Adrenal gland (tissue), 12 donors: Measurements from ENCODE around the gene DOK7. TPM values are rescaled to one million over a fixed set of nuclear protein-coding genes. Genes with fewer than 3 reads are reported as not detected.

ENCODE experiments used
- DNase-seq, 7 donors: peaks; one replicate each; pipeline ENCODE4 v3.0.0-alpha.2; 2019 to 2020
- H3K27ac ChIP-seq, 5 donors: fragments of 200-600 bp; sonication (generic) in 4 of 5; 1 replicate in 3 of 5; 2 replicates in 2 of 5; pipeline versions ENCODE4 v1.5.1 to v1.8.0; 2016 to 2020; ENCODE audit warnings: mild to moderate bottlenecking in 1 of 5
- H3K27me3 ChIP-seq: fragments of 200-600 bp; 2 replicates; pipeline ENCODE4 v1.8.0; 2021
- H3K36me3 ChIP-seq, 2 donors: fragments of 200-600 bp; replicated peaks in 1 of 2; 1 replicate in 1 of 2; 2 replicates in 1 of 2; pipeline versions ENCODE4 v1.5.1 to v1.8.0; 2018 to 2022
- H3K4me1 ChIP-seq, 2 donors: fragments of 200-600 bp; replicated peaks in 1 of 2; 1 replicate in 1 of 2; 2 replicates in 1 of 2; pipeline versions ENCODE4 v1.5.1 to v1.8.0; 2018 to 2021
- H3K4me3 ChIP-seq, 4 donors: fragments of 200-600 bp; sonication (generic) in 3 of 4; one replicate each; pipeline ENCODE4 v1.5.1; 2016 to 2018
- H3K9me3 ChIP-seq, 3 donors: fragments of 200-600 bp; sonication (generic) in 1 of 3; replicated peaks in 1 of 3; 1 replicate in 2 of 3; 2 replicates in 1 of 3; pipeline versions ENCODE4 v1.5.1 to v1.8.0; 2016 to 2021
- POLR2A ChIP-seq, 2 donors: fragments of 450-650 bp; IDR thresholded peaks; one replicate each; pipeline ENCODE4 v1.6.1; 2017; ENCODE audit warnings: antibody characterized with exemption in 2 of 2, mild to moderate bottlenecking in 2 of 2, moderate library complexity in 1 of 2
- WGBS, 4 donors: extraction: QIAGEN DNeasy Blood & Tissue Kit in 2 of 4; methylation state at CpG; one replicate each; pipeline versions ENCODE4 v1.1.5 to v1.1.7; 2013 to 2017; 5-methylcytosine and 5-hydroxymethylcytosine counted together
- intact Hi-C, 2 donors: fragments of 100-400 bp; cut with DNase I; formaldehyde crosslinking; loops; one replicate each; pipeline versions ENCODE4 v1.14.1 to v1.15.0; 2022 to 2023
- polyA plus RNA-seq, 3 donors: library from polyadenylated mRNA; stranded (reverse); fragments of 200-250 nt in 2 of 3; fragments of 350-450 nt in 1 of 3; fragmentation: Illumina TruSeq in 1 of 3; extraction: RNeasy Lipid Tissue Mini Kit (QIAGEN cat#74804) in 1 of 3; gene quantifications; one replicate each; pipeline ENCODE4 v1.2.3, GENCODE V29; 2013 to 2014
- total RNA-seq, 9 donors: library from RNA; depleted of rRNA in 4 of 9; stranded (reverse); fragments of >200 nt in 4 of 9; fragments of 120-200 nt in 1 of 9; fragmentation: NEBNext Ultra II Directional in 1 of 9; extraction: Animal tissue kit (Norgen Biotek cat#: 25700) in 1 of 9; gene quantifications; one replicate each; pipeline versions ENCODE4 v1.1.0 to v1.2.4, GENCODE V29; 2013 to 2023
- TF ChIP-seq, protein P1 (sequence below), 6 experiments: fragments of 450-650 bp in 4 of 6; fragments of 200-600 bp in 2 of 6; sonication (generic) in 1 of 6; IDR thresholded peaks; 1 replicate in 5 of 6; 2 replicates in 1 of 6; pipeline versions ENCODE4 v1.5.1 to v1.8.0; 2016 to 2021; ENCODE audit warnings: antibody characterized with exemption in 6 of 6, mild to moderate bottlenecking in 2 of 6, moderate library complexity in 1 of 6
- donor health status: healthy with polysubstance abuse.
- donor health status: Bipolar disorder and iron deficiency.
- donor health status: DM: yes; HTN: yes; CAD: no.
- donor health status: DM: no; HTN: no; CAD: no.
- donor health status: DM: no; HTN: no; CAD: no.
- donor health status: DM: yes; HTN: yes; CAD: no.

Gene DOK7
- total and polyA plus RNA-seq, 12 donors = 0.18 to 4.2 (median 1.1) TPM; not detected in 1

- no peak for DNase-seq
- peaks cover 10% of the 10 kb centered on the region for H3K27me3 ChIP-seq
- 90 to 94% (median 93%) methylated on average over 12 of the region's 12 CpGs for WGBS, 4 donors
- peaks cover 9 to 13% of the 10 kb centered on the region in 2 donors for H3K4me1 ChIP-seq
- TF ChIP-seq POLR2A (IDR thresholded peaks at IDR 0.05) = no peak
- TF ChIP-seq, protein P1, sequence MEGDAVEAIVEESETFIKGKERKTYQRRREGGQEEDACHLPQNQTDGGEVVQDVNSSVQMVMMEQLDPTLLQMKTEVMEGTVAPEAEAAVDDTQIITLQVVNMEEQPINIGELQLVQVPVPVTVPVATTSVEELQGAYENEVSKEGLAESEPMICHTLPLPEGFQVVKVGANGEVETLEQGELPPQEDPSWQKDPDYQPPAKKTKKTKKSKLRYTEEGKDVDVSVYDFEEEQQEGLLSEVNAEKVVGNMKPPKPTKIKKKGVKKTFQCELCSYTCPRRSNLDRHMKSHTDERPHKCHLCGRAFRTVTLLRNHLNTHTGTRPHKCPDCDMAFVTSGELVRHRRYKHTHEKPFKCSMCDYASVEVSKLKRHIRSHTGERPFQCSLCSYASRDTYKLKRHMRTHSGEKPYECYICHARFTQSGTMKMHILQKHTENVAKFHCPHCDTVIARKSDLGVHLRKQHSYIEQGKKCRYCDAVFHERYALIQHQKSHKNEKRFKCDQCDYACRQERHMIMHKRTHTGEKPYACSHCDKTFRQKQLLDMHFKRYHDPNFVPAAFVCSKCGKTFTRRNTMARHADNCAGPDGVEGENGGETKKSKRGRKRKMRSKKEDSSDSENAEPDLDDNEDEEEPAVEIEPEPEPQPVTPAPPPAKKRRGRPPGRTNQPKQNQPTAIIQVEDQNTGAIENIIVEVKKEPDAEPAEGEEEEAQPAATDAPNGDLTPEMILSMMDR (IDR thresholded peaks at IDR 0.05) = no peak
- no peak overlapping the region for H3K27ac ChIP-seq
- no peak overlapping the region for H3K4me3 ChIP-seq
- intact Hi-C loops = no loop called here
- no peaks in the 10 kb centered on the region for H3K9me3 ChIP-seq
- peaks cover 0 to 9% of the 10 kb centered on the region in 2 donors for H3K36me3 ChIP-seq
Measured at GRCh38 chr4:3499710-3500109, 36.6 kb downstream of the DOK7 start.

DNA sequence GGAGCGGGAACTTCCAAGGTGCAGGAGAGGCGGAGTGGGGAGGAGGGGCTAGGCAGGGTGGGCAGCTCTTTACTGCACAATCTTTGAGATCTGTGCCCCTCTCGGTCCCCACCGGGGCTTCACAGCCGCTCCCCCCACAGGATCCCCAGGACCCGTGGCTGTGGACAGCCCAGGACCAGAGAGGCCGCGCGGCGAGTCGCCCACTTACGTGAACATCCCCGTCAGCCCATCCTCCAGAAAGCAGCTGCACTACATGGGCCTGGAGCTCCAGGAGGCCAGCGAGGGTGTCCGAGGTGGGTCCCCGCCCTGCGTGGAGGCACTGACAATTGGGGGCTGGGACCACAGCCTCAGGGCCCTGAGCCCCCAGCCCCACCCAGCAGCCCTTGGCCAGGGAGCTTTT lies 37.0 kb downstream of the DOK7 start:
- TF ChIP-seq POLR2A (IDR thresholded peaks at IDR 0.05) = no peak
- TF ChIP-seq, protein P1 (IDR thresholded peaks at IDR 0.05) = no peak
- no peaks in the 10 kb centered on the region for H3K9me3 ChIP-seq
- no peak overlapping the region for H3K4me3 ChIP-seq
- H3K27me3 ChIP-seq = peaks cover 8% of the 10 kb centered on the region
- no peak overlapping the region for H3K27ac ChIP-seq
- intact Hi-C loops = no loop called here
- peaks cover 0 to 13% of the 10 kb centered on the region in 2 donors for H3K36me3 ChIP-seq
- no peak for DNase-seq
- peaks cover 9 to 13% of the 10 kb centered on the region in 2 donors for H3K4me1 ChIP-seq
- 94 to 96% (median 95%) methylated on average over 9 to 17 of the region's 17 CpGs for WGBS, 4 donors

GRCh38 chr4:3500634-3501101 lies 37.6 kb downstream of the DOK7 start:
- Histone ChIP-seq H3K27me3 (peaks cover 3% of the 10 kb centered on the region), H3K4me1 (peaks cover 9 to 13% of the 10 kb centered on the region in 2 donors), H3K9me3 (no peaks in the 10 kb centered on the region), H3K36me3 (peaks cover 0 to 16% of the 10 kb centered on the region in 2 donors), H3K4me3 (no peak overlapping the region), H3K27ac (no peak overlapping the region)
- TF ChIP-seq, protein P1 (IDR thresholded peaks at IDR 0.05) = no peak
- no peak for TF ChIP-seq POLR2A (IDR thresholded peaks at IDR 0.05)
- no peak for DNase-seq
- 92 to 95% (median 94%) methylated on average over 14 to 29 of the region's 29 CpGs; no CpG with 5 or more reads in 1 of the 4 donors for WGBS, 4 donors
- intact Hi-C loops = no loop called here

- Histone ChIP-seq H3K27ac (no peak overlapping the region), H3K4me3 (no peak overlapping the region), H3K36me3 (peaks cover 0 to 16% of the 10 kb centered on the region in 2 donors), H3K9me3 (no peaks in the 10 kb centered on the region), H3K27me3 (no peaks in the 10 kb centered on the region), H3K4me1 (peaks cover 9 to 13% of the 10 kb centered on the region in 2 donors)
- 87 to 92% (median 90%) methylated on average over 13 to 24 of the region's 24 CpGs for WGBS, 4 donors
- DNase-seq = no peak
- intact Hi-C loops = no loop called here
- TF ChIP-seq, protein P1 (IDR thresholded peaks at IDR 0.05) = no peak
- TF ChIP-seq POLR2A (IDR thresholded peaks at IDR 0.05) = no peak
Measured at GRCh38 chr4:3501126-3501824, 38.2 kb downstream of the DOK7 start.
